Liver (tissue), 3 donors: ENCODE results near the gene E2F3.

Experiments used
- JUND ChIP-seq, 2 donors: IDR thresholded peaks; 2 replicates each; pipeline ENCODE4 v1.6.1; 2016; ENCODE audit warnings: antibody characterized with exemption in 2 of 2
- MAX ChIP-seq: IDR thresholded peaks from 2 replicates; pipeline ENCODE4 v1.6.1; 2016; ENCODE audit warnings: antibody characterized with exemption
- RAD21 ChIP-seq, 2 donors: IDR thresholded peaks; 2 replicates each; pipeline ENCODE4 v1.6.1; 2016; ENCODE audit warnings: antibody characterized with exemption in 2 of 2, mild to moderate bottlenecking in 2 of 2
- SP1 ChIP-seq: IDR thresholded peaks from 2 replicates; pipeline ENCODE4 v1.6.1; 2018; ENCODE audit warnings: antibody characterized with exemption, mild to moderate bottlenecking
- TAF1 ChIP-seq: conservative IDR thresholded peaks from 2 replicates; pipeline ENCODE4 v1.6.1; 2016; ENCODE audit warnings: antibody characterized with exemption, mild to moderate bottlenecking
- YY1 ChIP-seq: IDR thresholded peaks from 2 replicates; pipeline ENCODE4 v1.6.1; 2016; ENCODE audit warnings: antibody characterized with exemption, mild to moderate bottlenecking
- TF ChIP-seq, protein P1 (sequence below): fragments of 150-350 bp; IDR thresholded peaks from 2 replicates; pipeline ENCODE4 v1.5.1; 2017; ENCODE audit warnings: improper control_type of control experiment, low read depth, low read length; ENCODE audit not compliant: missing input control
- donor health status: healthy.
- donor health status: healthy.

DNA sequence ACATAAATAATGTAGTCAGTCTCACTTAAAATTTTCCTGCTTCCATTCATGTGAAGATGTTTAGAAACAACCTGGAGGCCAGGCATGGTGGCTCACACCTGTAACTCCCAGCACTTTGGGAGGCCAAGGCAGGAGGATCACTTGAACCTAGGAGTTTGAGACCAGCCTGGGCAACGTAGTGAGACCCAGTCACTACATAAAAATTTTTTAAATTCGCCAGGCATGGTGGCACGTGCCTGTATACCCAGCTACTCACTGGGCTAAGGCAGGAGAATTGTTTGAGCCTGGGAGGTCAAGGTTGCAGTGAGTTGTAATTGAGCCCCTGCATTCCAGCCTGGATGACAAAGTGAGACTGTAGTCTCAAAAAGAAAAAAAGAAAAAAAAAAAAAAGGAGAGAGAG, 47.3 kb upstream of the E2F3 start:
- TF ChIP-seq, protein P1, sequence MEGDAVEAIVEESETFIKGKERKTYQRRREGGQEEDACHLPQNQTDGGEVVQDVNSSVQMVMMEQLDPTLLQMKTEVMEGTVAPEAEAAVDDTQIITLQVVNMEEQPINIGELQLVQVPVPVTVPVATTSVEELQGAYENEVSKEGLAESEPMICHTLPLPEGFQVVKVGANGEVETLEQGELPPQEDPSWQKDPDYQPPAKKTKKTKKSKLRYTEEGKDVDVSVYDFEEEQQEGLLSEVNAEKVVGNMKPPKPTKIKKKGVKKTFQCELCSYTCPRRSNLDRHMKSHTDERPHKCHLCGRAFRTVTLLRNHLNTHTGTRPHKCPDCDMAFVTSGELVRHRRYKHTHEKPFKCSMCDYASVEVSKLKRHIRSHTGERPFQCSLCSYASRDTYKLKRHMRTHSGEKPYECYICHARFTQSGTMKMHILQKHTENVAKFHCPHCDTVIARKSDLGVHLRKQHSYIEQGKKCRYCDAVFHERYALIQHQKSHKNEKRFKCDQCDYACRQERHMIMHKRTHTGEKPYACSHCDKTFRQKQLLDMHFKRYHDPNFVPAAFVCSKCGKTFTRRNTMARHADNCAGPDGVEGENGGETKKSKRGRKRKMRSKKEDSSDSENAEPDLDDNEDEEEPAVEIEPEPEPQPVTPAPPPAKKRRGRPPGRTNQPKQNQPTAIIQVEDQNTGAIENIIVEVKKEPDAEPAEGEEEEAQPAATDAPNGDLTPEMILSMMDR, result no peak
- no peak for TF ChIP-seq TAF1
- no peak for TF ChIP-seq YY1
- no peak for TF ChIP-seq RAD21 (IDR thresholded peaks at IDR 0.05)
- TF ChIP-seq MAX, result no peak
- TF ChIP-seq SP1, result no peak
- no peak for TF ChIP-seq JUND (IDR thresholded peaks at IDR 0.05)
